Right lobe of liver (tissue), 4 donors: ENCODE results near the gene CSTF1.

Experiments
- POLR2A ChIP-seq: fragments of 450-650 bp; IDR thresholded peaks from one replicate; pipeline ENCODE4 v1.6.1; 2017; ENCODE audit warnings: antibody characterized with exemption, mild to moderate bottlenecking
- TF ChIP-seq, protein P1 (sequence below), 4 donors: fragments of 200-600 bp in 3 of 4; fragments of 450-650 bp in 1 of 4; IDR thresholded peaks; one replicate each; pipeline versions ENCODE4 v1.5.1 to v1.8.0; 2016 to 2022; ENCODE audit warnings: antibody characterized with exemption in 4 of 4, mild to moderate bottlenecking in 2 of 4
- donor health status: DM: no; HTN: no; CAD: no.
- donor health status: DM: no; HTN: no; CAD: no.
- donor health status: DM: no; HTN: yes; CAD: no.

- TF ChIP-seq, protein P1, sequence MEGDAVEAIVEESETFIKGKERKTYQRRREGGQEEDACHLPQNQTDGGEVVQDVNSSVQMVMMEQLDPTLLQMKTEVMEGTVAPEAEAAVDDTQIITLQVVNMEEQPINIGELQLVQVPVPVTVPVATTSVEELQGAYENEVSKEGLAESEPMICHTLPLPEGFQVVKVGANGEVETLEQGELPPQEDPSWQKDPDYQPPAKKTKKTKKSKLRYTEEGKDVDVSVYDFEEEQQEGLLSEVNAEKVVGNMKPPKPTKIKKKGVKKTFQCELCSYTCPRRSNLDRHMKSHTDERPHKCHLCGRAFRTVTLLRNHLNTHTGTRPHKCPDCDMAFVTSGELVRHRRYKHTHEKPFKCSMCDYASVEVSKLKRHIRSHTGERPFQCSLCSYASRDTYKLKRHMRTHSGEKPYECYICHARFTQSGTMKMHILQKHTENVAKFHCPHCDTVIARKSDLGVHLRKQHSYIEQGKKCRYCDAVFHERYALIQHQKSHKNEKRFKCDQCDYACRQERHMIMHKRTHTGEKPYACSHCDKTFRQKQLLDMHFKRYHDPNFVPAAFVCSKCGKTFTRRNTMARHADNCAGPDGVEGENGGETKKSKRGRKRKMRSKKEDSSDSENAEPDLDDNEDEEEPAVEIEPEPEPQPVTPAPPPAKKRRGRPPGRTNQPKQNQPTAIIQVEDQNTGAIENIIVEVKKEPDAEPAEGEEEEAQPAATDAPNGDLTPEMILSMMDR (IDR thresholded peaks at IDR 0.05) = no peak
- TF ChIP-seq POLR2A = no peak
These were observed 31.6 kb upstream of the CSTF1 start for GRCh38 chr20:56360908-56361205.
